ENCODE measurements around the gene EEF1AKMT3.
"Not testable (repeated sequence)": the region's sequence is repeated elsewhere in the genome, so short reads cannot be mapped to it uniquely, and the experiment has no call there.

Gene EEF1AKMT3

DNA sequence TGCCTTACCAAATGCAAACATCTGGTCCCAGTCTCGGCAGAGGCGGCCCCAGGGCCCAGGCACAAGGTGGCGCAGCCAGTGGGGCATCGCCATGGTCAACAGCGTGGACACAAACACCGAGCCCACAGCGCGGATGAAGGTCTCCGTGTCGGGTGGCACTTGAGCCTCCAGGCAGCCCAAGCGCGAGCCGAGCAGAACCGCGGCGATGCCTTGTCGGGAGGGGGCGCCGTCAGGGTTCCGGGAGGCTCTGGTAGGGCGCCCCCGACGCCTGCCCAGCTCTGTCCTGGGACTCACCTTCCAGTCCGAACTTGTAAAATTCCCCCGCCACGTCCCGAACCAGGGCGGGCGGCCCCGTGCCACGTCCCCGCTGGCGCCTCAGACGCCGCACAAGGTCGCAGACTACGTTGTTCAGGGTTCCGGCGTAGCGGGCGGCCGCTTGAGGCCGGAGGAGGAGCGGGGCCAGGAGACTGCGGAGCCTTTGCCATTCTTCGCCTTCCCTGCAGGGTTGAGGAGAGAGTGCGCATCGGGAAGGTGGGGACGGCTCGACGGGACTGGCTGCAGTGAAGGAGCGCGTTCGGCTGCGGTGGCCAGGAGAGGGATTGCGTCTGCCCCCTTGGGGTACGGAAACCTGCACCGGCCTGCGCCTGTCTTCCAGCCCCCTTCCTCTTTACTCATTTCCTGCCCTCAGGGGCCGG lies 7.3 kb upstream of the EEF1AKMT3 start:
- peak in 1 of 2 donors; percentile 54 for DNase-seq (ENCODE audit: low read depth in 2 of 2)

GRCh38 chr12:57765698-57766463 lies 6.5 kb upstream of the EEF1AKMT3 start:
- DNase-seq (ENCODE audit: low read depth in 2 of 2) = no peak

GRCh38 chr12:57766464-57767304 lies 5.7 kb upstream of the EEF1AKMT3 start, which contains the start of gene CYP27B1:
CYP27B1 (minus strand) TSS chr12:57767078; CDS start chr12:57767041, 37 bp downstream.
- no peak for DNase-seq (ENCODE audit: low read depth in 2 of 2)

DNA sequence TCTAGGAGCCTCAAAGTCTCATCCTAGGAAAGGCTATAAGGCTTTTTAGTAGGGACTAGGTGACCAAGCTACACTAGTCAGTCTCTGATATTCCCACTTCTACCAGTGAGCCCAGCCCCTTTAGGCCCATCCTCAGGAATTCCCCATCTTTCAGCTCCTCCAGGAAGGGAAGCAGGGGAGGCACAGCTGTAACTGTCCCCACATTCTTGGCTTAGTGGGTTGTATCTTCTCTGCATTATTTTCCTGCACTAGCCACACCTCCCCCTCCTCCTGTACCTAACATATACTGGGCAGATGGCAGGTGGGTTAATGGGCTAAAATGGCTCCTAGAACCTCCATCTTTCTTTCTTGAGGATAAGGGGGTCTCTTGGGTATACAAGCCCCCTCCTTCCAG lies 5.1 kb upstream of the EEF1AKMT3 start:
- DNase-seq (ENCODE audit: low read depth in 2 of 2) = no peak

DNA sequence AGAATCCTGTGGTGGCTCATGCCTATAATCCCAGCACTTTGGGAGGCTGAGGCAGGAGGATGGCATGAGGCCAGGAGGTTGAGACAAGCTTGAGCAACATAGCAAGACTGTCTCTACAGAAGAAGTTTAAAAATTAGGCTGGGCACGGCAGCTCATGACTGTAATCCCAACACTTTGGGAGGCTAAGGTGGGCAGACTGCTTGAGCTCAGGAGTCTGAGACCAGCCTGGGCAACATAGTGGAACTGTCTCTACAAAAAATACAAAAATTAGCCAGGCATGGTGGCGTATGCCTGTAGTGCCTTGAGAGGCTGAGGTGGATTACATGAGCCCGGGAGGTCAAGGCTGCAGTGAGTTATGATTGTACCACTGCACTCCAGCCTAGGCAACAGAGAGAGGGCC lies 4.5 kb upstream of the EEF1AKMT3 start:
- no peak for DNase-seq (ENCODE audit: low read depth in 2 of 2)

GRCh38 chr12:57769594-57769993 lies 2.8 kb upstream of the EEF1AKMT3 start:
- DNase-seq (ENCODE audit: low read depth in 2 of 2) = no peak

GRCh38 chr12:57770734-57771133 lies 1.7 kb upstream of the EEF1AKMT3 start:
- DNase-seq (ENCODE audit: low read depth in 2 of 2) = no peak

DNA sequence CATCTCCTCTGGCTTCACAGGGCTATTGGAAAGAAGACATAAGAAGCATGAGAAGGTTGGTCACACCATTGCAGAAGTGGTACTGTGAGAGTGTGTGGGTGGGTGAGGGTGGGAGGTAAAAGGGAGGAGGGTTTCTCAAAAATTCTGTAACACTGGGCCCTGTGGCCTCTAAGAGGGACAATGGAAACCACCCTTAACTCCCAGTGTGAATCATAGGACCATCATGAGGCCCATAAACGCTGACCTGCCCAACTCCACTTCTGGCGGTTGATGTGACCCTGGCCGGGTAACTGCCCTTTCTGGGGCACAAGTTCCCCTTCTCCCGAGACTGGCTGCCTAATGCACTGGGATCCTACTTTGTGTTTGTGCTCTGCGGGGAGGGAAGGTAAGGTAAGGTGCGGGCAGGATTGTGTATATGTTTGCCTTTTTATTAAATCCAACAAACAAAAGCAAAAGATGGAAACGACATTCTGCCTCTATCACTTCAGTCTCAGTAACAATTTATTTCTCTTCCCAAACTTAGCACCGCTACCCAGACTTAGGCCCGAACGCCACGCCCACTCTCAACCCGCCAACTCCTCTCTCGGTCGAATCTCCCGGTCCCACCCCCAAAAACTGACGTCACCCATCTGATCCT lies 1.1 kb upstream of the EEF1AKMT3 start:
- peak; percentile 80 to 92 for DNase-seq (ENCODE audit: low read depth in 2 of 2)

GRCh38 chr12:57771873-57772428 lies 463 bp upstream of the EEF1AKMT3 start, which contains the start of gene METTL1:
METTL1 (minus strand) TSS chr12:57772105; CDS start chr12:57772083, 22 bp downstream.
- peak; percentile 86 to 92 for DNase-seq (ENCODE audit: low read depth in 2 of 2)

- not testable (repeated sequence) for DNase-seq (ENCODE audit: low read depth in 2 of 2)
These were observed 2.2 kb downstream of the EEF1AKMT3 start for GRCh38 chr12:57774634-57775033.

GRCh38 chr12:57775044-57775443 lies 2.6 kb downstream of the EEF1AKMT3 start:
- no peak for DNase-seq (ENCODE audit: low read depth in 2 of 2)

GRCh38 chr12:57775563-57776246 lies 3.3 kb downstream of the EEF1AKMT3 start:
- DNase-seq (ENCODE audit: low read depth in 2 of 2) = no peak

DNA sequence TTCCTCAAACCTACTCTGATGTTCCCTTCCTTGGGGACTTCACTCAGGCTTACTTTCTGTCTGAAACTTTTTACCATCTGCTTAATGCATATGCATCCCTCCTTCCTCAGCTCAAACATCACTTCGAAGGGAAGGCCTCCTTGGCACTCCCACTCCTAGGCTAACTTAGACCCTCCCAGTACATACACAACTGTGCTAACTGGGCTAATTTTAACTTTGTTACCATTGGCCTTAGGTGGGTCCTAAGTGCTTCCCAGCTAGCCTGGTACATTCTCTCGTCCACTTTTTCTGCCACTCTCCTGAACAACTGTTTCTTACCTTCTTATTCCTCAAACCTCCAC lies 3.8 kb downstream of the EEF1AKMT3 start:
- no peak for DNase-seq (ENCODE audit: low read depth in 2 of 2)

GRCh38 chr12:57777367-57777766 lies 5.0 kb downstream of the EEF1AKMT3 start:
- no peak for DNase-seq (ENCODE audit: low read depth in 2 of 2)

DNA sequence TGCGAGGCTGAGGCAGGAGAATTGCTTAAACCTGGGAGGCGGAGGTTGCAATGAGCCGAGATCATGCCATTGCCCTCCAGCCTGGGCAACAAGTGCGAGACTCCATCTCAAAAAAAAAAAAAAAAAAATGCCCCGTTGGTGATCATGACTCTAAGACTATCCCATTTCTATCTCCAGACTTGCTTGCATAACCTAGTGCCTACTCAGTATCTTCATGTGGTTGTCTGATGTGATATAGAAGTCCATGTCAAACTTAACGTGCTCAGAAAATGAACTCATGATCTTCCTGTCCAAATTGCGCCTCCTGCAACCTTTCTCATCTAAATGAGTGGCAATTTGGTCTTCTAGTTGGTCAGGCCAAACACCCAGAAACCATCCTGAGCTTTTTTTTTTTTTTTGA lies 5.5 kb downstream of the EEF1AKMT3 start:
- DNase-seq (ENCODE audit: low read depth in 2 of 2) = no peak

GRCh38 chr12:57779736-57780135 lies 7.3 kb downstream of the EEF1AKMT3 start:
- DNase-seq (ENCODE audit: low read depth in 2 of 2) = no peak

GRCh38 chr12:57780284-57780897 lies 8.0 kb downstream of the EEF1AKMT3 start:
- no peak for DNase-seq (ENCODE audit: low read depth in 2 of 2)

DNA sequence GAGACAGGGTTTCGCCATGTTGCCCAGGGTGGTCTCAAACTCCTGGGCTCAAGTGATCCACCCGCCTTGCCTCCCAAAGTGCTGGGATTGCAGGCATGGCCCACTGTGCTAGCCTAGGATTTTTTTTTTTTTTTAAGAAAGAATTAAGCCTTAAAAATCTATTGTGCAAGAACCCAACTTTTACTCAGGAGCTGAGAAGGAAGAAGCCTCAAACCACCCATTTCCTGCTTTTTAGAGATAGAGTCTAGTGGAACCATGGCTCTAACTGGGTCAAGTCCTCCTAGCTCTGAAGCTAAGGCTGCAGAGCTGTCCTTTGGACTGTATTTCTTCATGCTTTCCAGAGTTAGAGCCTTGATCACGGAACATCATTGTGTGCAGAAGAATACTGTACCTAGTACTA lies 8.8 kb downstream of the EEF1AKMT3 start:
- DNase-seq (ENCODE audit: low read depth in 2 of 2) = no peak

DNA sequence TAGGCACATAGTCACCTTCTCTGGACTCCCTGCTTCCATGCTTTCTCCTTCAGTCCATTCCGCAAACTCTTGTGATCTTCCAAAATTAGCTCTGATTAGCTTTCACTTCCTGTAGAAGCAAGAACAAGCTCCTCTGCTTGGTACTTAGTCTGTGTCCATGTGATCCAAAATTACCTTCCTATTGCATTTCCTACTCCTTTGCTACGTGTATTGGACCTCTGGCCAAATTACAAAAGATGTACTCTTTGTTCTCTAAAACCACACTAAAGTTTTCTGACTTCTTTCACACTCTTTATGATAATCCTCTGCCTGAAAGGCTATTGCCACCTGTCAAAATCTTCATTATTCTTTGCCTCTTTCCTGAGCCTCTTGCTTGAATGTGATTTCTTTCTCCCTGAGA lies 9.4 kb downstream of the EEF1AKMT3 start:
- DNase-seq (ENCODE audit: low read depth in 2 of 2) = no peak

DNA sequence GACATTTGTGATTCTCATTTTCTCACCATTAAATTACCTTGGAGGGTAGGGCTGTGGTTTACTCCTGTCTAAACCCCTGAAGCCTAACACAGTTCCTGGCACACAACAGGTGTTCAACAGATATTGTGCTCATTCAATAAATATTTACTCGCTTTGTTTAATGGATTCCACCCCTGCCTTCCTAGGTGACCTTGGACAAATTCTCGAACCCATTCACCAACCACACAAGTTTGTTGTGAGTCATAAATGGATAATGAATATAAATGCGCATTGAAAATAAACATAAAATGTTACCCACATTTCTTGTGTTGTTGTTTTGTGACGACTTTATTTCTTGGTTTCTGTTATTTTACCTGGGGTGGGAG lies 9.8 kb downstream of the EEF1AKMT3 start:
- DNase-seq (ENCODE audit: low read depth in 2 of 2) = no peak

Measured in stimulated activated CD4-positive, alpha-beta T cell treated with anti-CD3 and anti-CD28 coated beads, Interleukin-4, amount 100 ng/mL, for 48 hours (primary cell).